Right ventricle myocardium inferior (tissue), 1 donor: ENCODE results near the gene BPGM. TPM values are rescaled to one million over a fixed set of nuclear protein-coding genes. Genes with fewer than 3 reads are reported as not detected.
"Not testable (repeated sequence)": the region's sequence is repeated elsewhere in the genome, so short reads cannot be mapped to it uniquely, and the experiment has no call there.

Source experiments
- ATAC-seq: fragments of 200-7000 bp; cut with Tn5 transposase; one replicate; pipeline ENCODE4 v1.9.1; 2020; ENCODE audit warnings: mild to moderate bottlenecking, moderate library complexity
- DNase-seq: peaks from one replicate; pipeline ENCODE4 v3.0.0; 2021; ENCODE audit errors: missing footprints
- intact Hi-C: fragments of 100-400 bp; cut with DNase I; formaldehyde crosslinking; loops from one replicate; pipeline ENCODE4 v1.11.0; 2022
- total RNA-seq: library from RNA; stranded (reverse); fragmentation: NEBNext Ultra II Directional; extraction: Animal tissue kit (Norgen Biotek cat#: 25700); gene quantifications from one replicate; pipeline ENCODE4 v1.2.1, GENCODE V29; 2021
- donor health status: DM: no; HTN: yes; CAD: no; lungs with severe emphysema.

The BPGM gene
- total RNA-seq, 1 donor from 2014 or later, result 14.0 TPM

DNA sequence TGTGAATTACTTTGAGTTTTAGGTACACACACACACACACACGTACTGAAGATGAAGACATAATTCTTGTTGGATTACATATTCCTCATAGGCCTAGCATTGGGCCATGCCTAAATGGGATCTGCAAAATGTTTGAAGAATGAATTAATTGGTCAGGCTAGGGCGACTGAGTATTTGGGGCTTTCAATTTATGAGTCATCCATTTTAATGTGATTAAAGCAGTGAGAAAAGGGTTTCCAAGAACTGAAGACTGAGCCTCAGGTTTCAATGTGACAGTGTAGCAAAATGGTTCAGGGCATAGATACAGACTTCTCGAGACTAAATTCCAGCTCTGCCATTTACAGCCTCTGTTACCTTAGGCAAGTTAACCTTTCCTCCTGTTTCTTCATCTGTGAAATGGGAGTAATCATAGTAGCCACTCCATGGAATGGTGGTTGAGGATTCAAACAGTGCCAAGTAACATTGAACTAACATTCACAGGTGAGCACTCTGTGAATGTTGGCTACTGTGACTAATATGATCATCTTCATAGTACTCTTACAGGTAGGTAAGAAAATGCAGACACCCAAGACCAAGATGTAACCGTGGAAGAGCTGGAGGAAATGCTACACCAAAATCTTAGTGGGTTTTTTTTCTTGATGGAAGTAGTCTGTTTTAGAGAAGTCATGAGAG is 7.6 kb downstream of the BPGM start:
- ATAC-seq (no peak), DNase-seq (no peak)
- intact Hi-C loops, result no loop called here

- ATAC-seq (no peak), DNase-seq (no peak)
- intact Hi-C loops, result no loop called here
Observed at GRCh38 chr7:134657526-134657925, 10.9 kb downstream of the BPGM start.

DNA sequence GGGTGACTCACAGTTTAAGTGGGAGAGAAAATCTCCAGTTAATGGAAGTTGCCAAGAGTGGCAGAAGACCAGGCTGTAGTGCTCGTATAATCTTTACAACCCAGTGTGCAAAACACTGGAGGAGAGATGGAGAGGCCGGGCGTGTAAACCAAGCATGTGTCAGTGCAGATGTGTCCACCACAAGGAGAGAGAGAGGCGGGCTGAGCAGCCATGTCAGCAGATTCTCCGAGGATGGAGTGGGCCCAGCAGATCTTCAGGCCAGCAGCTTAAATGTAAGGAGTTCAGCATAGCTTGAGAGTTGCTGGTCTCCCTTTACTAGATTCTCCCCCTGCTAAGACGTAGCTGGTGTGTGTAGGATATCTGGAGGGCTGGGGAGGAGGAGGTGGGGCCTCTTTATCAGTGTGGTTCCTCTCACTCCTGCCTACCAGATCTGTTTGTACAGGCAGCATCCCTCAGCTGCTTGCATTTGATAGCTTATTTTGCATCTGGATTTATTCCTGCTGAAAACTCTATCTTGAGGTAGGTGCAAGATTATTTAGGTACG is 13.7 kb downstream of the BPGM start:
- ATAC-seq (no peak), DNase-seq (no peak)
- intact Hi-C loops, result no loop called here

- ATAC-seq, result no peak
- intact Hi-C loops, result no loop called here
- no peak for DNase-seq
Observed at GRCh38 chr7:134660961-134661376, 14.3 kb downstream of the BPGM start.

- no peak for ATAC-seq
- no peak for DNase-seq
- intact Hi-C loops, result no loop called here
Observed at GRCh38 chr7:134662166-134662870, 15.7 kb downstream of the BPGM start.

DNA sequence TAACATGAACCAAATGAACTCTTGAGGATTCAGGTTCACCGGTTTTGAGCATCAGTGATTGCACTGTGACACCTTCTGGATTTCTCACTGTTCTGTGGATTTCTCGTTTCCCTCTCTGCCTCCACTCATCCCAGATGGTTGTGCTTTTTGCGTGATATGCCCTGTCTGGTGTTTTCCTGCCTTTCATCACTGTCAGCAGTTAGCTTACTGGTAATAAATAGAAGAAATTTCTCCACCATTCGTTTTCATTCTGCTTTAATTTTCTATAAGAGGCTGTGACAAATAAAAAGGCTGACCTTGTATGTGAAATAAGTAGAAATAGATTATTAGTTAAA is 16.2 kb downstream of the BPGM start:
- ATAC-seq (no peak), DNase-seq (no peak)
- intact Hi-C loops, result no loop called here

- ATAC-seq, DNase-seq, intact Hi-C loops: not testable (repeated sequence)
Observed at GRCh38 chr7:134665045-134665444, 18.4 kb downstream of the BPGM start.

DNA sequence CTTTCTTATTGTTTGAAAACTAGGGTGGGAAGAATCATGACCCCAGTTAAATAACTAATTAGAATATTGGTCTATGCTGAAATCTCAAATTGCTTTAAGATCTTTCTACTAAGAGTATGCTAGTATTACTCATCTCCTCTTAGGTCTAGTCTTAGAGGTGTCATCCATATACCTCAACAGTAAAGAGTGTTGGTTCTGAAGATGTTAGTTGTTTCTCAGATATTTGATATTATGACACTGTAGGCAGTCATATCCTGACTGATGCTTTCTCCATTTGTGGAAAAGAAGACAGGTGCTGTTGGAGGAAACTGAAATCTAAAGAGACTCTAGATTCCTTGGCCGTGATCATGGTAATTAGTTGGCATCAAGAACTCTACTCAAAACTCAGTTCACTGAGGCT is 21.2 kb downstream of the BPGM start:
- DNase-seq, result no peak
- intact Hi-C loops, result no loop called here
- ATAC-seq, result no peak

GRCh38 chr7:134669388-134669787 is 22.7 kb downstream of the BPGM start:
- DNase-seq (no peak), ATAC-seq (no peak)
- intact Hi-C loops, result no loop called here

- intact Hi-C loops, result no loop called here
- ATAC-seq (peak; percentile 56), DNase-seq (no peak)
Observed at GRCh38 chr7:134669845-134670373, 23.3 kb downstream of the BPGM start.

DNA sequence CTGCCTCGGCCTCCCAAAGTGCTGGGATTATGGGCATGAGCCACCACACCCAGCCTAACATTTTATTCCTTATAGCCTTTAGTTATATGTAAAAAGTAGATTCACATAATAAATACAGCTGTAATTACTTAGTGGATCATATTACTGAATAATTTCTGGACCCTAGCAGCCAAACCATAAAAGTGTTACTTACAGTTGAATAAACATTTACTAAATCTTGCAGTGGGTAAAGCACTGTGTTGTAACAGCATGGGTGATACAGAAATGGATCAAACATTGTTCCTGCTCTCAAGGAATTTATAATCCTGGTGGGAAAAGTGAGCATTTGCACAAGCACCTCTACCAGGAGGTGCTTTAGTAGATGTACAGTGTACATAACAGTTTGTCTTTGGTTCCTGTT is 25.0 kb downstream of the BPGM start:
- intact Hi-C loops, result no loop called here
- no peak for DNase-seq
- no peak for ATAC-seq

- intact Hi-C loops, result no loop called here
- ATAC-seq (no peak), DNase-seq (no peak)
Observed at GRCh38 chr7:134674424-134674823, 27.8 kb downstream of the BPGM start.

GRCh38 chr7:134676743-134677142 is 30.1 kb downstream of the BPGM start:
- intact Hi-C loops, result no loop called here
- DNase-seq (no peak), ATAC-seq (no peak)

DNA sequence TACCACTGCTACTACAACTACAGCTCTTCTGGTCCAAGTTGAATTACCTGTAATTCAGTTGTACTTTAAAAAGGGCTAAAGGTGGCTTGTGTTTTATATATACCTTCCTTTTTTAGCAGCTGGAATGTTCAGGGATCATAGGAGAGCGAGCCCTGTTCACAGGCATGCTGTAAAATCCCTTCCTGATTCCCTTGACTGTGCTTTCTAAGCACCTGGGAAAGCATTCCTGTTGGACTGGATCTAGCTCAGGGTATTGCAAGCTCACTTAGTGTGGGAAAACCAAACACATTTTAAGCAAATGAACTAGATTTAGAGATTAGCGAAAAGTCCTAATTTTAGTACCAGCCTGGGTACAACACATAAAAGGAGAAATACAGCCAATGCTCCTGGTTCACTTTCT is 31.5 kb downstream of the BPGM start:
- intact Hi-C loops, result no loop called here
- DNase-seq, result no peak
- ATAC-seq, result no peak

- no peak for ATAC-seq
- DNase-seq, result no peak
- intact Hi-C loops, result no loop called here
Observed at GRCh38 chr7:134679006-134679405, 32.4 kb downstream of the BPGM start.

DNA sequence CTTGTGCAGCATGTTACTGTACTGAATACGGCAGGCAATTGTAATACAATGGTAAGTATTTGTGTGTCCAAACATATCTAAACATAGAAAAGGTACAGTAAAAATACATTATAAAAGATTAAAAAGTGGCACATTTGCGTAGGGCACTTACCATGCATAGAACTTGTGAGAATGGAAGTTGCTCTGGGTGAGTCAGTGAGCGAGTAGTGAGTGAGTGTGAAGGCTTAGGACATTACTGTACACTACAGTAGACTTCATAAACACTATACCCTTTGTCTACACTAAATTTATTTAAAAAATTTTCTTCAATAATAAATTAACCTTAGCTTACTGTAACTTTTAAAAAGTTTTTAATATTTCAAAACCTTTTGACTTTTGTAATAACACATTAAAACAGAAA is 37.5 kb downstream of the BPGM start:
- intact Hi-C loops, result no loop called here
- ATAC-seq (no peak), DNase-seq (no peak)

GRCh38 chr7:134685250-134685649 is 38.6 kb downstream of the BPGM start:
- no peak for ATAC-seq
- DNase-seq, result no peak
- intact Hi-C loops, result no loop called here

- ATAC-seq (no peak), DNase-seq (no peak)
- intact Hi-C loops, result loop anchor here (2.0 kb wide), 1 partner anchor 268 kb away; no protein-coding TSS in a partner anchor
Observed at GRCh38 chr7:134686786-134687185, 40.1 kb downstream of the BPGM start.

DNA sequence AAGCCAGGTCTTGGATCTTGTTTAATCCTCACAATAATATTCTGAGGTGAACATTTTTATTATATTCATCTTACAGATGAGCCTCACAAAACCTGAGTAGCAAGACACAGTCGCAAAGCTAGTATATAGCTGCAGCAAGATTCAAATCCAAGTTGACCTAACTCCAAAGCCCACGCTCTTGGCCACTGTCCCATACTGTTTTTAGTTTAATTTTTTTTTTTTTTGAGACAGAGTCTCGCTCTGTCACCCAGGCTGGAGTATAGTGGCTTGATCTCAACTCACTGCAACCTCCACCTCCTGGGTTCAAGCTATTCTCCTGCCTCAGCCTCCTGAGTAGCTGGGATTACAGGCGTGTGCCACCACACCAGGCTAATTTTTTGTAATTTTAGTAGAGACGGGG is 42.9 kb downstream of the BPGM start:
- intact Hi-C loops, ATAC-seq, DNase-seq: not testable (repeated sequence)

GRCh38 chr7:134690016-134690415 is 43.4 kb downstream of the BPGM start:
- intact Hi-C loops, result no loop called here
- ATAC-seq (peak; percentile 83), DNase-seq (no peak)
